Neuronal stem cell (in vitro differentiated cells): ENCODE results near the gene HIPK1. TPM values are rescaled to one million over a fixed set of nuclear protein-coding genes. Genes with fewer than 3 reads are reported as not detected.

Experiments used
- DNase-seq: peaks from one replicate; pipeline ENCODE4 v3.0.0-alpha.2; 2013; ENCODE audit warnings: low spot score
- H2AFZ ChIP-seq: one replicate; pipeline ENCODE4 v1.6.1; 2013; ENCODE audit warnings: mild to moderate bottlenecking, low read length, inconsistent platforms
- H2AK5ac ChIP-seq: 2 replicates; pipeline ENCODE4 v1.6.1; 2013; ENCODE audit warnings: low read depth, mild to moderate bottlenecking, inconsistent platforms, low read length, moderate library complexity, mixed read lengths
- H2BK120ac ChIP-seq: 2 replicates; pipeline ENCODE4 v1.6.1; 2013; ENCODE audit warnings: low read depth, mild to moderate bottlenecking, inconsistent platforms, low read length, moderate library complexity, mixed read lengths
- H2BK12ac ChIP-seq: one replicate; pipeline ENCODE4 v1.6.1; 2013; ENCODE audit warnings: low read length, inconsistent platforms
- H2BK15ac ChIP-seq: 2 replicates; pipeline ENCODE4 v1.6.1; 2013; ENCODE audit warnings: mild to moderate bottlenecking, low read length, inconsistent platforms, mixed read lengths
- H2BK5ac ChIP-seq: one replicate; pipeline ENCODE4 v1.6.1; 2013; ENCODE audit warnings: inconsistent platforms, mild to moderate bottlenecking, low read length, moderate library complexity
- H3K14ac ChIP-seq: one replicate; pipeline ENCODE4 v1.6.1; 2013; ENCODE audit warnings: low read length, inconsistent platforms
- H3K18ac ChIP-seq: 2 replicates; pipeline ENCODE4 v1.6.1; 2013; ENCODE audit warnings: low read length, inconsistent platforms
- H3K23ac ChIP-seq: 2 replicates; pipeline ENCODE4 v1.6.1; 2013; ENCODE audit warnings: low read depth, mild to moderate bottlenecking, mixed read lengths, low read length, inconsistent platforms; ENCODE audit not compliant: poor library complexity
- H3K27ac ChIP-seq: replicated peaks from 3 replicates; pipeline ENCODE4 v1.5.1; 2013; ENCODE audit warnings: low read length, inconsistent platforms
- H3K27me3 ChIP-seq, 3 experiments: 2 replicates each; pipeline ENCODE4 v1.6.1; 2013; ENCODE audit warnings: low read length in 3 of 3, mild to moderate bottlenecking in 2 of 3, inconsistent platforms in 1 of 3, low read depth in 1 of 3, mixed read lengths in 1 of 3, moderate library complexity in 1 of 3; ENCODE audit not compliant: control insufficient read depth in 3 of 3, insufficient read depth in 3 of 3
- H3K36me3 ChIP-seq, 2 donors: replicated peaks in 1 of 2; 2 replicates each; pipeline ENCODE4 v1.6.1; 2013; ENCODE audit warnings: low read length in 2 of 2; ENCODE audit not compliant: control insufficient read depth in 2 of 2, insufficient read depth in 2 of 2
- H3K4ac ChIP-seq: 2 replicates; pipeline ENCODE4 v1.6.1; 2013; ENCODE audit warnings: inconsistent platforms, mild to moderate bottlenecking, low read length, moderate library complexity
- H3K4me1 ChIP-seq, 2 donors: 1 replicate in 1 of 2; 2 replicates in 1 of 2; pipeline ENCODE4 v1.6.1; 2013; ENCODE audit warnings: low read length in 2 of 2, low read depth in 1 of 2; ENCODE audit not compliant: control insufficient read depth in 2 of 2, insufficient read depth in 1 of 2
- H3K4me2 ChIP-seq: one replicate; pipeline ENCODE4 v1.6.1; 2013; ENCODE audit warnings: mild to moderate bottlenecking, low read length, inconsistent platforms; ENCODE audit not compliant: insufficient read depth, poor library complexity, severe bottlenecking
- H3K4me3 ChIP-seq, 2 donors: 2 replicates each; pipeline ENCODE4 v1.5.1; 2013; ENCODE audit warnings: low read length in 2 of 2, mild to moderate bottlenecking in 2 of 2, inconsistent platforms in 1 of 2, moderate library complexity in 1 of 2
- H3K79me1 ChIP-seq: one replicate; pipeline ENCODE4 v1.6.1; 2013; ENCODE audit warnings: low read depth, mild to moderate bottlenecking, inconsistent platforms, low read length, moderate library complexity
- H3K9ac ChIP-seq: one replicate; pipeline ENCODE4 v1.6.1; 2013; ENCODE audit warnings: mild to moderate bottlenecking, low read depth, low read length, inconsistent platforms; ENCODE audit not compliant: poor library complexity
- H3K9me3 ChIP-seq, 2 donors: replicated peaks in 1 of 2; 2 replicates each; pipeline versions ENCODE3 to v1.6.1; 2013; ENCODE audit warnings: low read length in 2 of 2, mild to moderate bottlenecking in 2 of 2, inconsistent platforms in 1 of 2, low read depth in 1 of 2, mixed read lengths in 1 of 2, moderate library complexity in 1 of 2; ENCODE audit not compliant: control insufficient read depth in 2 of 2, insufficient read depth in 1 of 2
- H4K8ac ChIP-seq: one replicate; pipeline ENCODE4 v1.6.1; 2013; ENCODE audit warnings: low read depth, mild to moderate bottlenecking, inconsistent platforms, low read length, moderate library complexity
- H4K91ac ChIP-seq: one replicate; pipeline ENCODE4 v1.6.1; 2013; ENCODE audit warnings: low read length, low read depth, mild to moderate bottlenecking, inconsistent platforms; ENCODE audit not compliant: poor library complexity
- WGBS, 2 donors: extraction: QIAGEN DNeasy Blood & Tissue Kit; methylation state at CpG; one replicate each; pipeline ENCODE4 v1.1.7; 2013; ENCODE audit warnings: missing lambda C conversion rate in 2 of 2, mixed read lengths in 1 of 2; ENCODE audit not compliant: insufficient read length in 2 of 2, insufficient replicate concordance in 1 of 2; ENCODE audit errors: extremely low coverage in 2 of 2; 5-methylcytosine and 5-hydroxymethylcytosine counted together
- polyA plus RNA-seq, 2 experiments: library from polyadenylated mRNA; stranded (reverse); fragments of 200-250 nt; gene quantifications; one replicate each; pipeline ENCODE4 v1.2.3, GENCODE V29; 2013

HIPK1 gene
- polyA plus RNA-seq (2013, experiment 1 of 2): 24.6 TPM
- polyA plus RNA-seq (2013, experiment 2 of 2): 25.1 TPM

GRCh38 chr1:113928941-113929749 lies at the start of gene HIPK1:
Gene HIPK1, plus strand, starts transcription at chr1:113929324.
- no peak within 1 kb of the TSS for H2BK15ac ChIP-seq
- no peak within 1 kb of the TSS for H3K4ac ChIP-seq
- peak within 1 kb of the TSS; percentile 85 for H3K4me2 ChIP-seq
- no peaks in the 10 kb centered on the region for H3K27me3 ChIP-seq
- no CpG with 5 or more reads among the region's 61 CpGs for WGBS, 2 donors
- H4K8ac ChIP-seq: no peak within 1 kb of the TSS
- no peak within 1 kb of the TSS for H2AK5ac ChIP-seq
- H3K4me3 ChIP-seq: peak within 1 kb of the TSS; percentile 54 to 98
- H3K27ac ChIP-seq: peak within 1 kb of the TSS; percentile 84
- peaks cover 5 to 9% of the 10 kb centered on the region in 2 donors for H3K4me1 ChIP-seq
- peak within 1 kb of the TSS; percentile 91 for H2AFZ ChIP-seq
- no peak within 1 kb of the TSS for H2BK12ac ChIP-seq
- peak within 1 kb of the TSS; percentile 83 for H3K23ac ChIP-seq
- DNase-seq: peak; percentile 92
- H3K36me3 ChIP-seq: no peaks in the 10 kb centered on the region
- no peak within 1 kb of the TSS for H2BK120ac ChIP-seq
- peak within 1 kb of the TSS; percentile 90 for H3K18ac ChIP-seq
- no peaks in the 10 kb centered on the region for H3K9me3 ChIP-seq
- peak within 1 kb of the TSS; percentile 11 for H2BK5ac ChIP-seq
- H3K9ac ChIP-seq: peak within 1 kb of the TSS; percentile 97
- H3K14ac ChIP-seq: peak within 1 kb of the TSS; percentile 89
- peaks cover 6% of the 10 kb centered on the region for H3K79me1 ChIP-seq
- no peak within 1 kb of the TSS for H4K91ac ChIP-seq

- H4K91ac ChIP-seq: no peak overlapping the region
- no peak overlapping the region for H2BK120ac ChIP-seq
- no peak overlapping the region for H2AFZ ChIP-seq
- no peaks in the 10 kb centered on the region for H3K9me3 ChIP-seq
- no CpG with 5 or more reads among the region's 4 CpGs for WGBS, 2 donors
- H3K4ac ChIP-seq: no peak overlapping the region
- H2BK15ac ChIP-seq: no peak overlapping the region
- no peak for DNase-seq
- no peak overlapping the region for H2AK5ac ChIP-seq
- H3K14ac ChIP-seq: no peak overlapping the region
- no peaks in the 10 kb centered on the region for H3K79me1 ChIP-seq
- H3K27me3 ChIP-seq: no peaks in the 10 kb centered on the region
- H3K4me3 ChIP-seq: no peak overlapping the region
- no peak overlapping the region for H3K9ac ChIP-seq
- H3K4me1 ChIP-seq: peaks cover 0 to 4% of the 10 kb centered on the region in 2 donors
- H3K18ac ChIP-seq: no peak overlapping the region
- H3K36me3 ChIP-seq: no peaks in the 10 kb centered on the region
- no peak overlapping the region for H3K23ac ChIP-seq
- H4K8ac ChIP-seq: no peak overlapping the region
- H2BK5ac ChIP-seq: no peak overlapping the region
- no peak overlapping the region for H3K4me2 ChIP-seq
- no peak overlapping the region for H3K27ac ChIP-seq
- no peak overlapping the region for H2BK12ac ChIP-seq
Measured at GRCh38 chr1:113879739-113880038, 49.4 kb upstream of the HIPK1 start.

GRCh38 chr1:113881661-113882060 lies 47.5 kb upstream of the HIPK1 start:
- Histone ChIP-seq H3K4ac (no peak overlapping the region), H4K91ac (no peak overlapping the region), H2BK15ac (no peak overlapping the region), H3K9ac (no peak overlapping the region), H3K9me3 (no peaks in the 10 kb centered on the region), H3K23ac (no peak overlapping the region), H3K27me3 (no peaks in the 10 kb centered on the region), H3K4me1 (peaks cover 0 to 4% of the 10 kb centered on the region in 2 donors), H2AK5ac (no peak overlapping the region), H2BK120ac (no peak overlapping the region), H3K36me3 (no peaks in the 10 kb centered on the region), H3K18ac (no peak overlapping the region), H2BK12ac (no peak overlapping the region), H3K27ac (no peak overlapping the region), H3K79me1 (no peaks in the 10 kb centered on the region), H4K8ac (no peak overlapping the region), H3K4me3 (no peak overlapping the region), H2AFZ (peak overlapping the region; percentile 35), H3K4me2 (no peak overlapping the region), H2BK5ac (no peak overlapping the region), H3K14ac (no peak overlapping the region)
- no peak for DNase-seq
- no CpG with 5 or more reads among the region's 2 CpGs for WGBS, 2 donors

- peaks cover 0 to under 1% of the 10 kb centered on the region in 2 donors for H3K4me1 ChIP-seq
- no peaks in the 10 kb centered on the region for H3K36me3 ChIP-seq
- H3K27me3 ChIP-seq: no peaks in the 10 kb centered on the region
- H2BK120ac ChIP-seq: no peak overlapping the region
- H3K79me1 ChIP-seq: no peaks in the 10 kb centered on the region
- H4K8ac ChIP-seq: no peak overlapping the region
- H3K9ac ChIP-seq: no peak overlapping the region
- H2BK5ac ChIP-seq: no peak overlapping the region
- H2AFZ ChIP-seq: no peak overlapping the region
- no peak overlapping the region for H3K27ac ChIP-seq
- DNase-seq: no peak
- H2BK15ac ChIP-seq: no peak overlapping the region
- no peaks in the 10 kb centered on the region for H3K9me3 ChIP-seq
- no peak overlapping the region for H2AK5ac ChIP-seq
- no peak overlapping the region for H3K18ac ChIP-seq
- no peak overlapping the region for H3K4me2 ChIP-seq
- no peak overlapping the region for H4K91ac ChIP-seq
- no peak overlapping the region for H3K14ac ChIP-seq
- WGBS, 2 donors: no CpG with 5 or more reads among the region's 17 CpGs
- no peak overlapping the region for H3K23ac ChIP-seq
- no peak overlapping the region for H3K4me3 ChIP-seq
- H3K4ac ChIP-seq: no peak overlapping the region
- H2BK12ac ChIP-seq: no peak overlapping the region
Measured at GRCh38 chr1:113886417-113887401, 42.4 kb upstream of the HIPK1 start.
